ENCODE data around the gene CTNNA2. TPM values are rescaled to one million over a fixed set of nuclear protein-coding genes. Genes with fewer than 3 reads are reported as not detected.

The CTNNA2 gene
- polyA plus RNA-seq, 2 of the 4 experiments (the other 2 are of a cell fraction), result 0.50 to 0.94 TPM

- Histone ChIP-seq H3K4me2 (no peak overlapping the region), H3K4me1 (no peaks in the 10 kb centered on the region), H3K9me3 (no peaks in the 10 kb centered on the region), H3K27ac (no peak overlapping the region), H3K4me3 (no peak overlapping the region)
- no peak for DNase-seq (ENCODE audit: low read depth in 1 of 2, low spot score in 1 of 2)
- CTCF ChIA-PET, result no interaction called here
- POLR2A ChIA-PET, result no interaction called here
- 48% methylated on average over 5 of the region's 5 CpGs for WGBS (ENCODE audit: missing lambda C conversion rate)
- TF ChIP-seq ELK1 (IDR thresholded peaks at IDR 0.05; ENCODE audit: low read depth, low read length), result no peak
- TF ChIP-seq ZSCAN20 (CRISPR knock-in tag; IDR thresholded peaks at IDR 0.05), result no peak
- TF ChIP-seq HMGXB4 (CRISPR knock-in tag; IDR thresholded peaks at IDR 0.05; ENCODE audit: borderline replicate concordance), result no peak
- TF ChIP-seq MYC (IDR thresholded peaks at IDR 0.05; ENCODE audit: borderline replicate concordance, low read length), result no peak
- TF ChIP-seq CBX2 (IDR thresholded peaks at IDR 0.05; ENCODE audit: borderline replicate concordance, low read depth), result no peak
- no peak for TF ChIP-seq JUN (IDR thresholded peaks at IDR 0.05)
- no peak for FAIRE-seq
- ATAC-seq, result no peak
Measured at GRCh38 chr2:80016171-80016570, 503.3 kb downstream of the CTNNA2 start.

GRCh38 chr2:80019571-80020460 is 507.0 kb downstream of the CTNNA2 start:
- H3K4me1 ChIP-seq, result no peaks in the 10 kb centered on the region
- 27% methylated on average over 6 of the region's 6 CpGs for WGBS (ENCODE audit: missing lambda C conversion rate)
- no peak overlapping the region for H3K27ac ChIP-seq
- CTCF ChIA-PET, result no interaction called here
- H3K9me3 ChIP-seq, result peaks cover 2% of the 10 kb centered on the region; the same call in 1 of the 3 replicates
- FAIRE-seq (no peak), DNase-seq (ENCODE audit: low read depth in 1 of 2, low spot score in 1 of 2) (no peak), ATAC-seq (no peak)
- H3K4me2 ChIP-seq, result no peak overlapping the region
- POLR2A ChIA-PET, result no interaction called here
- no peak overlapping the region for H3K4me3 ChIP-seq
- TF ChIP-seq ZFP36 (IDR thresholded peaks at IDR 0.05; ENCODE audit: borderline replicate concordance, partially characterized antibody), result no peak
- TF ChIP-seq GATA3 (IDR thresholded peaks at IDR 0.05; ENCODE audit: borderline replicate concordance), result no peak

- Histone ChIP-seq H3K4me1 (no peaks in the 10 kb centered on the region), H3K27ac (no peak overlapping the region), H3K4me3 (no peak overlapping the region), H3K4me2 (no peak overlapping the region), H3K9me3 (peaks cover 2% of the 10 kb centered on the region; the same call in 1 of the 3 replicates)
- ATAC-seq (no peak), FAIRE-seq (no peak), DNase-seq (ENCODE audit: low read depth in 1 of 2, low spot score in 1 of 2) (no peak)
- no peak for TF ChIP-seq BCL3 (IDR thresholded peaks at IDR 0.05)
- no peak for TF ChIP-seq ZNF302 (CRISPR knock-in tag; IDR thresholded peaks at IDR 0.05)
- peak; percentile 81 for TF ChIP-seq MAFK (IDR thresholded peaks at IDR 0.05; ENCODE audit: partially characterized antibody)
- no peak for TF ChIP-seq EHF (CRISPR knock-in tag; IDR thresholded peaks at IDR 0.05)
- WGBS (ENCODE audit: missing lambda C conversion rate), result 46% methylated on average over 2 of the region's 2 CpGs
- ChIA-PET CTCF (no interaction called here), POLR2A (no interaction called here)
Measured at GRCh38 chr2:80022018-80022417, 509.2 kb downstream of the CTNNA2 start.

GRCh38 chr2:80026040-80026729 is 513.3 kb downstream of the CTNNA2 start:
- peaks cover 2% of the 10 kb centered on the region; the same call in 1 of the 3 replicates for H3K9me3 ChIP-seq
- no peak overlapping the region for H3K4me3 ChIP-seq
- no peaks in the 10 kb centered on the region for H3K4me1 ChIP-seq
- WGBS (ENCODE audit: missing lambda C conversion rate), result 24% methylated on average over 5 of the region's 5 CpGs
- POLR2A ChIA-PET, result no interaction called here
- ATAC-seq (no peak), DNase-seq (ENCODE audit: low read depth in 1 of 2, low spot score in 1 of 2) (no peak), FAIRE-seq (no peak)
- CTCF ChIA-PET, result no interaction called here
- no peak overlapping the region for H3K27ac ChIP-seq
- TF ChIP-seq ZNF302 (CRISPR knock-in tag; IDR thresholded peaks at IDR 0.05), result no peak
- no peak for TF ChIP-seq KDM1A (IDR thresholded peaks at IDR 0.05; ENCODE audit: low read depth)
- no peak for TF ChIP-seq POLR2AphosphoS2 (conservative IDR thresholded peaks at IDR 0.05; ENCODE audit: low read length)
- no peak for TF ChIP-seq HDAC2 (IDR thresholded peaks at IDR 0.05)
- H3K4me2 ChIP-seq, result no peak overlapping the region

Measured in A549 (cell line).